Caco-2 (cell line): ENCODE measurements around the gene PCED1B. TPM values are rescaled to one million over a fixed set of nuclear protein-coding genes. Genes with fewer than 3 reads are reported as not detected.

ENCODE experiments used
- BruUV-seq: library from RNA; stranded (reverse); fragments of 400-500 nt; replicated peaks from 2 replicates; lab custom pipeline; 2021; lab: Mats Ljungman, UMichigan
- CTCF ChIA-PET: fragments of 300-600 bp; sonication (Branson Sonifier 250); formaldehyde crosslinking; loops from one replicate; lab custom pipeline; 2022; ENCODE audit warnings: antibody characterized with exemption; lab: Charles Lee
- POLR2A ChIA-PET: fragments of 300-600 bp; sonication (Branson Sonifier 250); formaldehyde crosslinking; loops from one replicate; lab custom pipeline; 2022; ENCODE audit warnings: antibody characterized with exemption; lab: Charles Lee
- DNase-seq, 2 experiments: peaks; one replicate each; pipeline versions ENCODE4 v3.0.0 to v3.0.0-alpha.2; 2020 to 2022
- H3K27me3 ChIP-seq: replicated peaks from 2 replicates; pipeline ENCODE4 v1.6.0; 2011; ENCODE audit warnings: low read length; ENCODE audit not compliant: control insufficient read depth, insufficient read depth
- H3K36me3 ChIP-seq: 2 replicates; pipeline ENCODE4 v1.5.1; 2011; ENCODE audit warnings: low read length; ENCODE audit not compliant: control insufficient read depth, insufficient read depth
- H3K4me1 ChIP-seq: fragments of 250-450 bp; sonication (Bioruptor Pico); 2 replicates; pipeline ENCODE4 v1.5.1; 2020; ENCODE audit warnings: mild to moderate bottlenecking
- H3K4me3 ChIP-seq: 2 replicates; pipeline ENCODE4 v1.5.1; 2011; ENCODE audit warnings: low read depth, mild to moderate bottlenecking, control low read depth, low read length
- H3K9me3 ChIP-seq: fragments of 250-450 bp; sonication (Bioruptor Pico); 2 replicates; pipeline ENCODE4 v1.5.1; 2020; ENCODE audit warnings: mild to moderate bottlenecking, moderate library complexity
- H3K27ac Mint-ChIP-seq: one replicate; pipeline ENCODE4 v1.8.0; 2022; ENCODE audit warnings: mixed read lengths; ENCODE audit not compliant: unreplicated experiment
- H3K27me3 Mint-ChIP-seq: one replicate; pipeline ENCODE4 v1.8.0; 2022; ENCODE audit warnings: mixed read lengths; ENCODE audit not compliant: insufficient read depth, unreplicated experiment
- H3K36me3 Mint-ChIP-seq: one replicate; pipeline ENCODE4 v1.8.0; 2022; ENCODE audit warnings: mild to moderate bottlenecking, mixed read lengths; ENCODE audit not compliant: insufficient read depth, unreplicated experiment
- H3K4me1 Mint-ChIP-seq: one replicate; pipeline ENCODE4 v1.8.0; 2022; ENCODE audit warnings: low read depth, mixed read lengths; ENCODE audit not compliant: unreplicated experiment
- H3K4me3 Mint-ChIP-seq: one replicate; pipeline ENCODE4 v1.8.0; 2022; ENCODE audit warnings: mild to moderate bottlenecking, moderate library complexity, mixed read lengths; ENCODE audit not compliant: unreplicated experiment
- H3K9me3 Mint-ChIP-seq: one replicate; pipeline ENCODE4 v1.8.0; 2022; ENCODE audit warnings: mixed read lengths; ENCODE audit not compliant: unreplicated experiment
- intact Hi-C: fragments of 100-400 bp; cut with micrococcal nuclease; formaldehyde crosslinking; loops from one replicate; pipeline ENCODE4 v1.10.0; 2022; ENCODE audit not compliant: unreplicated experiment
- total RNA-seq: library from RNA; stranded (reverse); gene quantifications from 2 replicates; pipeline ENCODE4 v1.2.3, GENCODE V29; 2022
- TF ChIP-seq, protein P1 (sequence below), 2 experiments: fragments of 200-600 bp in 1 of 2; IDR thresholded peaks; 1 replicate in 1 of 2; 2 replicates in 1 of 2; pipeline versions ENCODE4 v1.5.1 to v1.8.0; 2011 to 2022; ENCODE audit warnings: antibody characterized with exemption in 1 of 2, control low read depth in 1 of 2, inconsistent platforms in 1 of 2, low read depth in 1 of 2, low read length in 1 of 2, mild to moderate bottlenecking in 1 of 2, moderate library complexity in 1 of 2; ENCODE audit not compliant: insufficient read depth in 1 of 2, severe bottlenecking in 1 of 2, unreplicated experiment in 1 of 2

The PCED1B gene
- total RNA-seq, 1 experiment from 2014 or later, result 7.0 TPM

- ChIA-PET CTCF (no interaction called here), POLR2A (no interaction called here)
- TF ChIP-seq, protein P1, sequence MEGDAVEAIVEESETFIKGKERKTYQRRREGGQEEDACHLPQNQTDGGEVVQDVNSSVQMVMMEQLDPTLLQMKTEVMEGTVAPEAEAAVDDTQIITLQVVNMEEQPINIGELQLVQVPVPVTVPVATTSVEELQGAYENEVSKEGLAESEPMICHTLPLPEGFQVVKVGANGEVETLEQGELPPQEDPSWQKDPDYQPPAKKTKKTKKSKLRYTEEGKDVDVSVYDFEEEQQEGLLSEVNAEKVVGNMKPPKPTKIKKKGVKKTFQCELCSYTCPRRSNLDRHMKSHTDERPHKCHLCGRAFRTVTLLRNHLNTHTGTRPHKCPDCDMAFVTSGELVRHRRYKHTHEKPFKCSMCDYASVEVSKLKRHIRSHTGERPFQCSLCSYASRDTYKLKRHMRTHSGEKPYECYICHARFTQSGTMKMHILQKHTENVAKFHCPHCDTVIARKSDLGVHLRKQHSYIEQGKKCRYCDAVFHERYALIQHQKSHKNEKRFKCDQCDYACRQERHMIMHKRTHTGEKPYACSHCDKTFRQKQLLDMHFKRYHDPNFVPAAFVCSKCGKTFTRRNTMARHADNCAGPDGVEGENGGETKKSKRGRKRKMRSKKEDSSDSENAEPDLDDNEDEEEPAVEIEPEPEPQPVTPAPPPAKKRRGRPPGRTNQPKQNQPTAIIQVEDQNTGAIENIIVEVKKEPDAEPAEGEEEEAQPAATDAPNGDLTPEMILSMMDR (IDR thresholded peaks at IDR 0.05; ENCODE audit: insufficient read depth in 1 of 2, low read depth in 1 of 2, low read length in 1 of 2, severe bottlenecking in 1 of 2, unreplicated experiment in 1 of 2), result no peak
- H3K36me3 ChIP-seq, result peaks cover 2% of the 10 kb centered on the region; the same call in 1 of the 2 replicates
- Mint-ChIP-seq H3K4me3 (no peak overlapping the region), H3K9me3 (peaks cover 6% of the 10 kb centered on the region), H3K4me1 (peaks cover 28% of the 10 kb centered on the region), H3K36me3 (peaks cover 13% of the 10 kb centered on the region), H3K27ac (peak overlapping the region; percentile 45), H3K27me3 (no peaks in the 10 kb centered on the region)
- intact Hi-C loops, result no loop called here
- H3K4me3 ChIP-seq, result no peak overlapping the region
- no TSS peak for BruUV-seq
- peaks cover 45% of the 10 kb centered on the region for H3K4me1 ChIP-seq
- DNase-seq, result peak in 1 of 2 experiments; percentile 51
- H3K27me3 ChIP-seq, result no peaks in the 10 kb centered on the region; the same call in 1 of the 2 replicates
- H3K9me3 ChIP-seq, result no peaks in the 10 kb centered on the region; the same call in 1 of the 2 replicates
Measured at GRCh38 chr12:47234576-47235141, 155.2 kb downstream of the PCED1B start.

- Mint-ChIP-seq H3K27ac (no peak overlapping the region), H3K4me3 (no peak overlapping the region), H3K27me3 (no peaks in the 10 kb centered on the region), H3K36me3 (peaks cover 13% of the 10 kb centered on the region), H3K9me3 (peaks cover 6% of the 10 kb centered on the region), H3K4me1 (peaks cover 28% of the 10 kb centered on the region)
- Histone ChIP-seq H3K4me3 (no peak overlapping the region), H3K27me3 (no peaks in the 10 kb centered on the region; the same call in 1 of the 2 replicates), H3K36me3 (peaks cover 2% of the 10 kb centered on the region; the same call in 1 of the 2 replicates), H3K4me1 (peaks cover 42% of the 10 kb centered on the region), H3K9me3 (no peaks in the 10 kb centered on the region; the same call in 1 of the 2 replicates)
- POLR2A ChIA-PET, result no interaction called here
- no TSS peak for BruUV-seq
- intact Hi-C loops, result no loop called here
- CTCF ChIA-PET, result no interaction called here
- DNase-seq, result no peak
- TF ChIP-seq, protein P1 (IDR thresholded peaks at IDR 0.05; ENCODE audit: insufficient read depth in 1 of 2, low read depth in 1 of 2, low read length in 1 of 2, severe bottlenecking in 1 of 2, unreplicated experiment in 1 of 2), result no peak
Measured at GRCh38 chr12:47235258-47236040, 156.0 kb downstream of the PCED1B start.

DNA sequence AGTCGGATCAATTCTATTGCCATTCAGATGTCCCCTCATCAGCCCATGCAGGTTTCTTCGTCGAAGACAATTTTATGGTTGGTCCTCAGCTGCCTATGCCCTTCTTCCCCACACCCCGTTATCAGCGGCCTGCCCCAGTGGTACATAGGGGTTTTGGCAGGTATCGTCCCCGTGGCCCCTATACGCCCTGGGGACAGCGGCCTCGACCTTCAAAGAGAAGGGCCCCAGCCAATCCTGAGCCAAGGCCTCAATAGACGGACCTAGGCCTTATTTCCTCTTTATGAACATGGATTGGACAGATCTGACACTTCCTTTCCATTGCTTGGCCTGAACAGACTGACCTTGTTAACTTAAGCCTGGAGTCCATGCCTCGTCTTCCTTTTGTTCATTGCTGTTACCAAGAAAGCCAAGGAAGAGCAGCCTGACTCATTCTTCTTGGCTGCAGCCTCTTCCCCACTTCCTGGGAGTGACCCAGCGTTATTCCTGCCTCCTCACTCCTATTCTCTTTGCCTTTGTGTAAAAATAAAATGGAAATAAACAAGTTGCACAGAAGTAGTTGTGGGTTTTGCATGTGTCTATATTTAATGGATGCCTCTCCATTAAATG, 156.8 kb downstream of the PCED1B start:
- TF ChIP-seq, protein P1 (IDR thresholded peaks at IDR 0.05; ENCODE audit: insufficient read depth in 1 of 2, low read depth in 1 of 2, low read length in 1 of 2, severe bottlenecking in 1 of 2, unreplicated experiment in 1 of 2), result no peak
- Histone ChIP-seq H3K9me3 (no peaks in the 10 kb centered on the region; the same call in 1 of the 2 replicates), H3K4me3 (no peak overlapping the region), H3K27me3 (no peaks in the 10 kb centered on the region; the same call in 1 of the 2 replicates), H3K4me1 (peaks cover 34% of the 10 kb centered on the region), H3K36me3 (peaks cover 2% of the 10 kb centered on the region; the same call in 1 of the 2 replicates)
- no peak for DNase-seq
- ChIA-PET POLR2A (no interaction called here), CTCF (no interaction called here)
- H3K36me3 Mint-ChIP-seq, result peaks cover 9% of the 10 kb centered on the region
- no peak overlapping the region for H3K27ac Mint-ChIP-seq
- H3K9me3 Mint-ChIP-seq, result peaks cover 6% of the 10 kb centered on the region
- H3K4me1 Mint-ChIP-seq, result peaks cover 22% of the 10 kb centered on the region
- intact Hi-C loops, result no loop called here
- H3K4me3 Mint-ChIP-seq, result no peak overlapping the region
- no peaks in the 10 kb centered on the region for H3K27me3 Mint-ChIP-seq
- BruUV-seq, result no TSS peak
